SK-N-SH (cell line): ENCODE measurements around the gene TACSTD2. TPM values are rescaled to one million over a fixed set of nuclear protein-coding genes. Genes with fewer than 3 reads are reported as not detected.

Experiments
- CTCF ChIA-PET: fragments of 300-600, 350-600 bp; formaldehyde crosslinking; extraction: SDS; loops from one replicate; lab custom pipeline; 2021; lab: Yijun Ruan, JAX
- POLR2A ChIA-PET: fragments of 350-600 bp; sonication (Branson Sonifier 250); formaldehyde crosslinking; extraction: SDS; loops from one replicate; lab custom pipeline; 2020; ENCODE audit warnings: antibody characterized with exemption, inconsistent platforms; lab: Yijun Ruan, JAX
- DNase-seq: peaks from one replicate; pipeline ENCODE4 v3.0.0; 2012
- H2AFZ ChIP-seq: fragments of 200-600 bp; sonication (generic); 2 replicates; pipeline ENCODE4 v1.8.1; 2016; ENCODE audit warnings: antibody characterized with exemption, mild to moderate bottlenecking, low read depth
- H3F3A ChIP-seq: fragments of 200-600 bp; sonication (generic); replicated peaks from 2 replicates; pipeline ENCODE3; 2016; ENCODE audit warnings: antibody characterized with exemption, mild to moderate bottlenecking; ENCODE audit not compliant: insufficient read depth
- H3K27ac ChIP-seq, 2 experiments: fragments of 200-500 bp in 1 of 2; fragments of 200-600 bp in 1 of 2; sonication (Bioruptor generic) in 1 of 2; sonication (generic), shearing (Covaris generic) in 1 of 2; 2 replicates each; pipeline versions ENCODE4 v1.5.1 to v1.6.1; 2014 to 2016; ENCODE audit warnings: low read depth in 2 of 2, inconsistent platforms in 1 of 2, low read length in 1 of 2, mild to moderate bottlenecking in 1 of 2, mixed read lengths in 1 of 2
- H3K27me3 ChIP-seq: fragments of 200-600 bp; sonication (generic), shearing (Covaris generic); 2 replicates; pipeline ENCODE4 v1.6.1; 2016; ENCODE audit warnings: mixed run types; ENCODE audit not compliant: insufficient read depth
- H3K36me3 ChIP-seq, 2 experiments: fragments of 200-500 bp in 1 of 2; fragments of 200-600 bp in 1 of 2; sonication (Bioruptor generic) in 1 of 2; sonication (generic) in 1 of 2; replicated peaks in 1 of 2; 2 replicates each; pipeline versions ENCODE3 to v1.5.1; 2014 to 2016; ENCODE audit warnings: low read length in 1 of 2, mild to moderate bottlenecking in 1 of 2; ENCODE audit not compliant: insufficient read depth in 2 of 2, control insufficient read depth in 1 of 2
- H3K4me1 ChIP-seq, 2 experiments: fragments of 200-500 bp in 1 of 2; fragments of 200-600 bp in 1 of 2; sonication (Bioruptor generic) in 1 of 2; sonication (generic), shearing (Covaris generic) in 1 of 2; 2 replicates each; pipeline versions ENCODE4 v1.5.1 to v1.6.1; 2014 to 2016; ENCODE audit warnings: low read depth in 1 of 2, low read length in 1 of 2, mixed run types in 1 of 2; ENCODE audit not compliant: insufficient read depth in 2 of 2, control insufficient read depth in 1 of 2
- H3K4me2 ChIP-seq: fragments of 200-600 bp; sonication (generic), shearing (Covaris generic); 2 replicates; pipeline ENCODE4 v1.6.1; 2017; ENCODE audit warnings: mixed run types
- H3K4me3 ChIP-seq, 2 experiments: fragments of 200-500 bp in 1 of 2; fragments of 200-600 bp in 1 of 2; sonication (Bioruptor generic) in 1 of 2; sonication (generic), shearing (Covaris generic) in 1 of 2; 2 replicates each; pipeline versions ENCODE4 v1.5.1 to v1.8.1; 2014 to 2016; ENCODE audit warnings: low read depth in 2 of 2, inconsistent platforms in 1 of 2, low read length in 1 of 2, mild to moderate bottlenecking in 1 of 2, mixed read lengths in 1 of 2, moderate library complexity in 1 of 2
- H3K79me2 ChIP-seq: fragments of 200-600 bp; sonication (generic); 2 replicates; pipeline ENCODE4 v1.8.1; 2017; ENCODE audit warnings: mild to moderate bottlenecking; ENCODE audit not compliant: insufficient read depth
- H3K9ac ChIP-seq: fragments of 200-600 bp; sonication (generic); 2 replicates; pipeline ENCODE4 v1.6.1; 2017; ENCODE audit warnings: mixed run types
- H3K9me2 ChIP-seq: fragments of 200-600 bp; sonication (generic); 2 replicates; pipeline ENCODE4 v1.6.1; 2017; ENCODE audit warnings: mixed run types
- H3K9me3 ChIP-seq: fragments of 200-600 bp; sonication (generic); 2 replicates; pipeline ENCODE4 v1.6.1; 2017; ENCODE audit warnings: mixed run types, mild to moderate bottlenecking, moderate library complexity
- H4K20me1 ChIP-seq: fragments of 200-600 bp; sonication (generic); 2 replicates; pipeline ENCODE4 v1.6.1; 2017; ENCODE audit warnings: mild to moderate bottlenecking, mixed run types; ENCODE audit not compliant: insufficient read depth
- CTCF ChIP-seq: fragments of 200-600 bp; sonication (generic); IDR thresholded peaks from 2 replicates; pipeline ENCODE4 v1.6.1; 2017; ENCODE audit warnings: antibody characterized with exemption, mild to moderate bottlenecking, moderate library complexity
- ELF1 ChIP-seq: IDR thresholded peaks from 2 replicates; pipeline ENCODE4 v1.4.0; 2012
- EZH2phosphoT487 ChIP-seq: fragments of 200-600 bp; sonication (generic); IDR thresholded peaks from 2 replicates; pipeline ENCODE4 v1.6.1; 2017; ENCODE audit warnings: low read depth, mixed run types, mild to moderate bottlenecking, antibody characterized with exemption, moderate library complexity, borderline replicate concordance
- FOSL2 ChIP-seq: IDR thresholded peaks from 2 replicates; pipeline ENCODE4 v1.4.0; 2012; ENCODE audit warnings: low read depth, mild to moderate bottlenecking, moderate library complexity, borderline replicate concordance
- FOXJ3 ChIP-seq: sonication (generic); formaldehyde crosslinking; IDR thresholded peaks from 2 replicates; pipeline ENCODE4 v1.5.1; 2020; ENCODE audit warnings: mild to moderate bottlenecking, missing genetic modification reagents
- GABPA ChIP-seq: IDR thresholded peaks from 2 replicates; pipeline ENCODE4 v1.4.0; 2012; ENCODE audit warnings: low read depth, mild to moderate bottlenecking
- GATA2 ChIP-seq: sonication (generic); formaldehyde crosslinking; IDR thresholded peaks from 2 replicates; pipeline ENCODE4 v1.5.0; 2020; ENCODE audit warnings: mild to moderate bottlenecking, missing genetic modification reagents
- IRF3 ChIP-seq: fragments of 150-350 bp; IDR thresholded peaks from 2 replicates; pipeline ENCODE4 v1.6.1; 2016; ENCODE audit warnings: mild to moderate bottlenecking, low read depth, low read length
- JUND ChIP-seq: IDR thresholded peaks from 2 replicates; pipeline ENCODE4 v1.4.0; 2012
- MAX ChIP-seq: IDR thresholded peaks from 2 replicates; pipeline ENCODE4 v1.4.0; 2012; ENCODE audit warnings: low read depth
- MXI1 ChIP-seq: IDR thresholded peaks from 2 replicates; pipeline ENCODE4 v1.6.1; 2012; ENCODE audit warnings: mild to moderate bottlenecking, low read depth, low read length, improper control_type of control experiment
- NFIC ChIP-seq: IDR thresholded peaks from 2 replicates; pipeline ENCODE4 v1.4.0; 2012; ENCODE audit warnings: borderline replicate concordance
- RAD21 ChIP-seq: IDR thresholded peaks from 2 replicates; pipeline ENCODE4 v1.6.1; 2012; ENCODE audit warnings: mild to moderate bottlenecking, low read length
- RCOR1 ChIP-seq: fragments of 150-350 bp; IDR thresholded peaks from 2 replicates; pipeline ENCODE4 v1.6.1; 2017; ENCODE audit warnings: antibody characterized with exemption, low read length
- RXRA ChIP-seq: IDR thresholded peaks from 2 replicates; pipeline ENCODE4 v1.4.0; 2012; ENCODE audit warnings: low read depth, mild to moderate bottlenecking, borderline replicate concordance
- SIN3A ChIP-seq: IDR thresholded peaks from 2 replicates; pipeline ENCODE4 v1.6.1; 2012; ENCODE audit warnings: low read depth, mild to moderate bottlenecking, low read length, moderate library complexity, borderline replicate concordance
- SMC3 ChIP-seq: IDR thresholded peaks from 2 replicates; pipeline ENCODE4 v1.6.1; 2012; ENCODE audit warnings: low read depth, low read length, improper control_type of control experiment
- TEAD4 ChIP-seq: IDR thresholded peaks from 2 replicates; pipeline ENCODE4 v1.4.0; 2012; ENCODE audit warnings: mild to moderate bottlenecking, borderline replicate concordance; ENCODE audit not compliant: insufficient read depth
- USF1 ChIP-seq: IDR thresholded peaks from 2 replicates; pipeline ENCODE4 v1.4.0; 2012; ENCODE audit warnings: low read depth, borderline replicate concordance
- YY1 ChIP-seq: IDR thresholded peaks from 2 replicates; pipeline ENCODE4 v1.4.0; 2012; ENCODE audit warnings: low read depth, mild to moderate bottlenecking
- ZBTB33 ChIP-seq: IDR thresholded peaks from 2 replicates; pipeline ENCODE4 v1.4.0; 2012; ENCODE audit warnings: low read depth, borderline replicate concordance
- WGBS: methylation state at CpG from one replicate; pipeline ENCODE4 v1.1.6; 2017; ENCODE audit warnings: low lambda C conversion rate; 5-methylcytosine and 5-hydroxymethylcytosine counted together
- polyA plus RNA-seq, 3 experiments: library from polyadenylated mRNA; depleted of rRNA; stranded (reverse); fragments of >200 nt; gene quantifications; 2 replicates each; pipeline ENCODE4 v1.2.3, GENCODE V29; 2012

Gene TACSTD2
- polyA plus RNA-seq, 1 of the 3 experiments (the other 2 are of a cell fraction), result 0.02 TPM

- H3K27ac ChIP-seq, result no peak overlapping the region
- CTCF ChIA-PET, result interaction anchor here (1.0 kb wide), 1 partner anchor 53 kb away, joined by 3 read pairs; no protein-coding TSS in a partner anchor
- H3K9ac ChIP-seq, result no peak overlapping the region
- no peaks in the 10 kb centered on the region for H3F3A ChIP-seq
- H3K4me1 ChIP-seq, result no peaks in the 10 kb centered on the region; a peak in 1 of 4 replicates
- no peaks in the 10 kb centered on the region for H3K27me3 ChIP-seq
- H2AFZ ChIP-seq, result no peak overlapping the region
- POLR2A ChIA-PET, result no interaction called here
- no peak for DNase-seq
- no peaks in the 10 kb centered on the region for H4K20me1 ChIP-seq
- no peak for TF ChIP-seq GATA2
- no peak for TF ChIP-seq SMC3
- TF ChIP-seq ZBTB33, result no peak
- no peak for TF ChIP-seq JUND
- H3K79me2 ChIP-seq, result no peaks in the 10 kb centered on the region
- H3K4me3 ChIP-seq, result no peak overlapping the region
- no peaks in the 10 kb centered on the region for H3K9me2 ChIP-seq
- H3K9me3 ChIP-seq, result no peaks in the 10 kb centered on the region
- H3K36me3 ChIP-seq, result no peaks in the 10 kb centered on the region
- WGBS, result 50% methylated on average over 4 of the region's 4 CpGs
- no peak overlapping the region for H3K4me2 ChIP-seq
These were observed 8.7 kb downstream of the TACSTD2 start for GRCh38 chr1:58568271-58568860.

- H2AFZ ChIP-seq, result no peak overlapping the region
- no peaks in the 10 kb centered on the region for H4K20me1 ChIP-seq
- no peak overlapping the region for H3K4me3 ChIP-seq
- H3K36me3 ChIP-seq, result no peaks in the 10 kb centered on the region
- H3K9me3 ChIP-seq, result no peaks in the 10 kb centered on the region
- no peak for DNase-seq
- H3K4me1 ChIP-seq, result no peaks in the 10 kb centered on the region
- WGBS, result 88% methylated on average over 3 of the region's 3 CpGs
- TF ChIP-seq MXI1 (no peak), RXRA (no peak), FOXJ3 (CRISPR knock-in tag) (no peak), MAX (no peak), USF1 (no peak), EZH2phosphoT487 (no peak), ZBTB33 (no peak), ELF1 (no peak), RCOR1 (no peak), IRF3 (no peak), GABPA (no peak), FOSL2 (no peak), SIN3A (no peak), TEAD4 (no peak), NFIC (no peak), YY1 (no peak), RAD21 (no peak), CTCF (no peak)
- no peaks in the 10 kb centered on the region for H3K27me3 ChIP-seq
- CTCF ChIA-PET, result no interaction called here
- no peaks in the 10 kb centered on the region for H3K9me2 ChIP-seq
- no peaks in the 10 kb centered on the region for H3F3A ChIP-seq
- no peak overlapping the region for H3K27ac ChIP-seq
- POLR2A ChIA-PET, result no interaction called here
- H3K79me2 ChIP-seq, result no peaks in the 10 kb centered on the region
- H3K9ac ChIP-seq, result no peak overlapping the region
- H3K4me2 ChIP-seq, result no peak overlapping the region
These were observed 10.7 kb downstream of the TACSTD2 start for GRCh38 chr1:58566339-58566738.
